HFFc6 (cell line): Measurements from ENCODE around the gene KLHL1. TPM values are rescaled to one million over a fixed set of nuclear protein-coding genes. Genes with fewer than 3 reads are reported as not detected.

Experiments
- DNase-seq: peaks from one replicate; pipeline ENCODE4 v3.0.0-alpha.2; 2018
- H3K27ac Mint-ChIP-seq: 2 replicates; pipeline ENCODE4 v1.8.0; 2020; ENCODE audit warnings: mild to moderate bottlenecking, mixed read lengths
- H3K27me3 Mint-ChIP-seq: 2 replicates; pipeline ENCODE4 v1.8.0; 2021; ENCODE audit warnings: mild to moderate bottlenecking, moderate library complexity, mixed read lengths; ENCODE audit not compliant: insufficient read depth
- H3K36me3 Mint-ChIP-seq: 2 replicates; pipeline ENCODE4 v1.8.0; 2021; ENCODE audit warnings: low read depth, mixed read lengths
- H3K4me1 Mint-ChIP-seq: 2 replicates; pipeline ENCODE4 v1.8.0; 2020; ENCODE audit warnings: low read depth, mixed read lengths
- H3K4me3 Mint-ChIP-seq: 2 replicates; pipeline ENCODE4 v1.8.0; 2020; ENCODE audit warnings: mild to moderate bottlenecking, moderate library complexity, mixed read lengths
- H3K9me3 Mint-ChIP-seq: 2 replicates; pipeline ENCODE4 v1.8.0; 2020; ENCODE audit warnings: mild to moderate bottlenecking, mixed read lengths
- CTCF ChIP-seq: fragments of 200-600 bp; sonication (generic); IDR thresholded peaks from 2 replicates; pipeline ENCODE4 v1.5.0; 2021; ENCODE audit warnings: antibody characterized with exemption, mild to moderate bottlenecking
- total RNA-seq, 6 experiments: library from RNA; stranded (reverse); fragmentation: NEBNext Ultra II Directional; extraction: Animal tissue kit (Norgen Biotek cat#: 25700); gene quantifications; 2 replicates in 1 of 6; 3 replicates in 5 of 6; pipeline ENCODE4 v1.2.3, GENCODE V29; 2021

The KLHL1 gene
- total RNA-seq, 6 experiments from 2014 or later: not detected

GRCh38 chr13:69872321-69873047 lies 235.8 kb downstream of the KLHL1 start:
- H3K27me3 Mint-ChIP-seq: no peaks in the 10 kb centered on the region
- H3K27ac Mint-ChIP-seq: no peak overlapping the region
- H3K36me3 Mint-ChIP-seq: no peaks in the 10 kb centered on the region
- no peaks in the 10 kb centered on the region for H3K4me1 Mint-ChIP-seq
- no peak for TF ChIP-seq CTCF
- no peak for DNase-seq
- peaks cover 8% of the 10 kb centered on the region; the same call in 1 of the 2 replicates for H3K9me3 Mint-ChIP-seq
- no peak overlapping the region for H3K4me3 Mint-ChIP-seq

GRCh38 chr13:69866555-69866954 lies 241.7 kb downstream of the KLHL1 start:
- no peaks in the 10 kb centered on the region for H3K4me1 Mint-ChIP-seq
- no peaks in the 10 kb centered on the region for H3K36me3 Mint-ChIP-seq
- no peak overlapping the region for H3K27ac Mint-ChIP-seq
- H3K27me3 Mint-ChIP-seq: no peaks in the 10 kb centered on the region
- DNase-seq: no peak
- no peak for TF ChIP-seq CTCF
- peaks cover 3% of the 10 kb centered on the region; the same call in 1 of the 2 replicates for H3K9me3 Mint-ChIP-seq
- no peak overlapping the region for H3K4me3 Mint-ChIP-seq

GRCh38 chr13:69857183-69857821 lies 250.9 kb downstream of the KLHL1 start:
- DNase-seq: peak; percentile 13

GRCh38 chr13:69856331-69856730 lies 251.9 kb downstream of the KLHL1 start:
- Mint-ChIP-seq H3K27me3 (no peaks in the 10 kb centered on the region), H3K4me3 (no peak overlapping the region), H3K27ac (no peak overlapping the region), H3K36me3 (no peaks in the 10 kb centered on the region), H3K9me3 (no peaks in the 10 kb centered on the region; the same call in 1 of the 2 replicates), H3K4me1 (no peaks in the 10 kb centered on the region)
- no peak for DNase-seq
- no peak for TF ChIP-seq CTCF

More at GRCh38 chr13:69857183-69857821, 250.9 kb downstream of the KLHL1 start:
- no peaks in the 10 kb centered on the region for H3K9me3 Mint-ChIP-seq
- no peaks in the 10 kb centered on the region for H3K4me1 Mint-ChIP-seq
- peak; percentile 86 for TF ChIP-seq CTCF
- no peaks in the 10 kb centered on the region for H3K36me3 Mint-ChIP-seq
- no peaks in the 10 kb centered on the region for H3K27me3 Mint-ChIP-seq
- no peak overlapping the region for H3K27ac Mint-ChIP-seq
- H3K4me3 Mint-ChIP-seq: no peak overlapping the region

GRCh38 chr13:69828527-69828926 lies 279.7 kb downstream of the KLHL1 start:
- no peak overlapping the region for H3K27ac Mint-ChIP-seq
- TF ChIP-seq CTCF: no peak
- no peaks in the 10 kb centered on the region for H3K27me3 Mint-ChIP-seq
- DNase-seq: no peak
- peaks cover 32% of the 10 kb centered on the region for H3K9me3 Mint-ChIP-seq
- no peak overlapping the region for H3K4me3 Mint-ChIP-seq
- H3K4me1 Mint-ChIP-seq: no peaks in the 10 kb centered on the region
- no peaks in the 10 kb centered on the region for H3K36me3 Mint-ChIP-seq
